PC-3 (cell line): ENCODE results near the gene THAP7. TPM values are rescaled to one million over a fixed set of nuclear protein-coding genes. Genes with fewer than 3 reads are reported as not detected.

ENCODE experiments used
- ATAC-seq: fragments of 200-7000 bp; cut with Tn5 transposase; 2 replicates; pipeline ENCODE4 v1.9.1; 2020; ENCODE audit warnings: mild to moderate bottlenecking, moderate library complexity
- BruUV-seq: library from RNA; stranded (reverse); fragments of 400-500 nt; replicated peaks from 2 replicates; lab custom pipeline; 2021; lab: Mats Ljungman, UMichigan
- CTCF ChIA-PET: fragments of 300-600 bp; sonication (Branson Sonifier 250); formaldehyde crosslinking; loops from one replicate; lab custom pipeline; 2022; ENCODE audit warnings: antibody characterized with exemption; lab: Charles Lee
- POLR2A ChIA-PET: fragments of 300-600 bp; sonication (Branson Sonifier 250); formaldehyde crosslinking; loops from one replicate; lab custom pipeline; 2022; ENCODE audit warnings: antibody characterized with exemption; ENCODE audit not compliant: unreplicated experiment; lab: Charles Lee
- DNase-seq: peaks from one replicate; pipeline ENCODE4 v3.0.0-alpha.2; 2015
- H2AFZ ChIP-seq: fragments of 300-600 bp; sonication (generic); 2 replicates; pipeline ENCODE4 v1.6.0; 2016; ENCODE audit warnings: antibody characterized with exemption, low read length
- H3F3A ChIP-seq: fragments of 300-600 bp; sonication (generic); one replicate; pipeline ENCODE4 v1.6.0; 2017; ENCODE audit warnings: antibody characterized with exemption, low read length, control low read depth, mild to moderate bottlenecking; ENCODE audit not compliant: unreplicated experiment
- H3K27ac ChIP-seq: fragments of 300-600 bp; sonication (generic); 2 replicates; pipeline ENCODE4 v1.5.1; 2016; ENCODE audit warnings: mild to moderate bottlenecking, low read length
- H3K27me3 ChIP-seq: fragments of 300-600 bp; sonication (generic); 2 replicates; pipeline ENCODE4 v1.6.1; 2016; ENCODE audit warnings: low read length, mixed read lengths
- H3K36me3 ChIP-seq: fragments of 300-600 bp; sonication (generic); 2 replicates; pipeline ENCODE4 v1.6.1; 2016; ENCODE audit warnings: low read depth, mixed run types, low read length, mixed read lengths
- H3K4me1 ChIP-seq: fragments of 300-600 bp; sonication (generic); 2 replicates; pipeline ENCODE4 v1.5.1; 2016; ENCODE audit warnings: low read length; ENCODE audit not compliant: insufficient read depth
- H3K4me2 ChIP-seq: fragments of 300-600 bp; sonication (generic); 2 replicates; pipeline ENCODE4 v1.6.0; 2016; ENCODE audit warnings: low read length
- H3K4me3 ChIP-seq: fragments of 300-600 bp; sonication (generic); 2 replicates; pipeline ENCODE4 v1.5.1; 2016; ENCODE audit warnings: mild to moderate bottlenecking, low read length, mixed read lengths
- H3K79me2 ChIP-seq: fragments of 300-600 bp; sonication (generic); 2 replicates; pipeline ENCODE4 v1.6.1; 2017; ENCODE audit warnings: low read length, mixed read lengths
- H3K9ac ChIP-seq: fragments of 300-600 bp; sonication (generic); 2 replicates; pipeline ENCODE4 v1.6.0; 2016; ENCODE audit warnings: mild to moderate bottlenecking, low read length
- H3K9me2 ChIP-seq: fragments of 300-600 bp; sonication (generic); replicated peaks from 2 replicates; pipeline ENCODE4 v1.6.1; 2016; ENCODE audit warnings: mixed run types, low read length, mixed read lengths
- H3K9me3 ChIP-seq: fragments of 300-600 bp; sonication (generic); 2 replicates; pipeline ENCODE4 v1.6.1; 2016; ENCODE audit warnings: low read length, mixed read lengths
- H4K20me1 ChIP-seq: fragments of 300-600 bp; sonication (generic); 2 replicates; pipeline ENCODE4 v1.6.1; 2016; ENCODE audit warnings: low read length, mixed read lengths
- EZH2 ChIP-seq: fragments of 300-600 bp; sonication (generic); IDR thresholded peaks from one replicate; pipeline ENCODE4 v1.6.1; 2017; ENCODE audit warnings: antibody characterized with exemption, mild to moderate bottlenecking, low read length; ENCODE audit not compliant: unreplicated experiment
- EZH2phosphoT487 ChIP-seq: fragments of 300-600 bp; sonication (generic); IDR thresholded peaks from 2 replicates; pipeline ENCODE4 v1.6.1; 2018; ENCODE audit warnings: mild to moderate bottlenecking, antibody characterized with exemption, low read length, borderline replicate concordance
- intact Hi-C: fragments of 100-400 bp; cut with micrococcal nuclease; formaldehyde crosslinking; loops from 2 replicates; pipeline ENCODE4 v1.9.0; 2023
- total RNA-seq: library from RNA; depleted of rRNA; stranded (reverse); fragments of >200 nt; gene quantifications from 2 replicates; pipeline ENCODE4 v1.2.3, GENCODE V29; 2014
- TF ChIP-seq, protein P1 (sequence below): fragments of 300-600 bp; sonication (generic); conservative IDR thresholded peaks from 2 replicates; pipeline ENCODE4 v1.5.1; 2017; ENCODE audit warnings: antibody characterized with exemption, low read depth, mild to moderate bottlenecking, low read length

Gene THAP7
- total RNA-seq, 1 experiment from 2014 or later: 43.0 TPM

- H3K9me2 ChIP-seq: no peaks in the 10 kb centered on the region
- no peak overlapping the region for H2AFZ ChIP-seq
- H3F3A ChIP-seq: peaks cover 4% of the 10 kb centered on the region
- POLR2A ChIA-PET: no interaction called here
- CTCF ChIA-PET: interaction anchor here (0.7 kb wide), 1 partner anchor 74 kb away, joined by 3 read pairs; no protein-coding TSS in a partner anchor
- no peak overlapping the region for H3K9ac ChIP-seq
- intact Hi-C loops: no loop called here
- H3K4me2 ChIP-seq: no peak overlapping the region
- H3K27me3 ChIP-seq: no peaks in the 10 kb centered on the region
- DNase-seq (no peak), ATAC-seq (no peak)
- no peaks in the 10 kb centered on the region for H3K36me3 ChIP-seq
- no peak for TF ChIP-seq EZH2
- TF ChIP-seq, protein P1, sequence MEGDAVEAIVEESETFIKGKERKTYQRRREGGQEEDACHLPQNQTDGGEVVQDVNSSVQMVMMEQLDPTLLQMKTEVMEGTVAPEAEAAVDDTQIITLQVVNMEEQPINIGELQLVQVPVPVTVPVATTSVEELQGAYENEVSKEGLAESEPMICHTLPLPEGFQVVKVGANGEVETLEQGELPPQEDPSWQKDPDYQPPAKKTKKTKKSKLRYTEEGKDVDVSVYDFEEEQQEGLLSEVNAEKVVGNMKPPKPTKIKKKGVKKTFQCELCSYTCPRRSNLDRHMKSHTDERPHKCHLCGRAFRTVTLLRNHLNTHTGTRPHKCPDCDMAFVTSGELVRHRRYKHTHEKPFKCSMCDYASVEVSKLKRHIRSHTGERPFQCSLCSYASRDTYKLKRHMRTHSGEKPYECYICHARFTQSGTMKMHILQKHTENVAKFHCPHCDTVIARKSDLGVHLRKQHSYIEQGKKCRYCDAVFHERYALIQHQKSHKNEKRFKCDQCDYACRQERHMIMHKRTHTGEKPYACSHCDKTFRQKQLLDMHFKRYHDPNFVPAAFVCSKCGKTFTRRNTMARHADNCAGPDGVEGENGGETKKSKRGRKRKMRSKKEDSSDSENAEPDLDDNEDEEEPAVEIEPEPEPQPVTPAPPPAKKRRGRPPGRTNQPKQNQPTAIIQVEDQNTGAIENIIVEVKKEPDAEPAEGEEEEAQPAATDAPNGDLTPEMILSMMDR: no peak
- TF ChIP-seq EZH2phosphoT487: no peak
- peaks cover 8% of the 10 kb centered on the region; the same call in 1 of the 2 replicates for H3K79me2 ChIP-seq
- H3K27ac ChIP-seq: no peak overlapping the region
- no peak overlapping the region for H3K4me3 ChIP-seq
- no peaks in the 10 kb centered on the region for H3K9me3 ChIP-seq
- peaks cover 13% of the 10 kb centered on the region for H3K4me1 ChIP-seq
- H4K20me1 ChIP-seq: no peaks in the 10 kb centered on the region
- BruUV-seq: no TSS peak
These were observed 41.3 kb downstream of the THAP7 start for GRCh38 chr22:20960609-20961008.

- intact Hi-C loops: no loop called here
- ATAC-seq: no peak
- ChIA-PET POLR2A (no interaction called here), CTCF (interaction anchor here (0.7 kb wide), 1 partner anchor 74 kb away, joined by 3 read pairs; no protein-coding TSS in a partner anchor)
- H2AFZ ChIP-seq: no peak overlapping the region
- H3K79me2 ChIP-seq: peaks cover 8% of the 10 kb centered on the region; the same call in 1 of the 2 replicates
- no TSS peak for BruUV-seq
- no peaks in the 10 kb centered on the region for H4K20me1 ChIP-seq
- H3K9ac ChIP-seq: no peak overlapping the region
- H3K36me3 ChIP-seq: no peaks in the 10 kb centered on the region
- no peak for DNase-seq
- no peak overlapping the region for H3K4me2 ChIP-seq
- H3K4me1 ChIP-seq: peaks cover 13% of the 10 kb centered on the region
- H3F3A ChIP-seq: peaks cover 4% of the 10 kb centered on the region
- no peak overlapping the region for H3K27ac ChIP-seq
- H3K27me3 ChIP-seq: no peaks in the 10 kb centered on the region
- H3K9me3 ChIP-seq: no peaks in the 10 kb centered on the region
- no peaks in the 10 kb centered on the region for H3K9me2 ChIP-seq
- H3K4me3 ChIP-seq: no peak overlapping the region
- TF ChIP-seq EZH2 (no peak), EZH2phosphoT487 (no peak)
- TF ChIP-seq, protein P1: no peak
These were observed 42.1 kb downstream of the THAP7 start for GRCh38 chr22:20959578-20960461.
